Measurements from ENCODE around the gene TMEM255B.
A peak's percentile ranks its signal among the peaks of the same experiment; 100 is the strongest.
"Not testable (repeated sequence)": the region's sequence is repeated elsewhere in the genome, so short reads cannot be mapped to it uniquely, and the experiment has no call there.

TMEM255B gene

DNA sequence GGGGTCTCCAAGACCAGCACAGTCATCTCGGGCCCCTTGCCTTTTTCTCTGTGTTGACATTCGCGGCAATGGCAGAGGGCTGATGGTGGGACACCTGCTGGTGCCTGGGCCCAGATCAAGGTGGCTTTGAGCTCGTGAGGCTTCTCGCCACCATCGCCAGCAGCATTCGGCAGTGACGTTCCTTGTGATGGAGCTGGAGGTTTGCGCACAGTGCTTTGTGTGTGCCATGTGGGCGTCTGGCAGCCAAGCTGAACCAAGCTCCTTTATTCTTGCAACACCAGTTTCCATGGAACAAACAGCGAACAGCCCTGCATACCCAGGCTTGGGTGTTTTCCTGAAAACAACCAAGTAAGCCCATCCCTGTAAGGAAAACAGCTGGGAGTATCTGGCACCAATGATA, 9.1 kb upstream of the TMEM255B start:
- no peak for DNase-seq

DNA sequence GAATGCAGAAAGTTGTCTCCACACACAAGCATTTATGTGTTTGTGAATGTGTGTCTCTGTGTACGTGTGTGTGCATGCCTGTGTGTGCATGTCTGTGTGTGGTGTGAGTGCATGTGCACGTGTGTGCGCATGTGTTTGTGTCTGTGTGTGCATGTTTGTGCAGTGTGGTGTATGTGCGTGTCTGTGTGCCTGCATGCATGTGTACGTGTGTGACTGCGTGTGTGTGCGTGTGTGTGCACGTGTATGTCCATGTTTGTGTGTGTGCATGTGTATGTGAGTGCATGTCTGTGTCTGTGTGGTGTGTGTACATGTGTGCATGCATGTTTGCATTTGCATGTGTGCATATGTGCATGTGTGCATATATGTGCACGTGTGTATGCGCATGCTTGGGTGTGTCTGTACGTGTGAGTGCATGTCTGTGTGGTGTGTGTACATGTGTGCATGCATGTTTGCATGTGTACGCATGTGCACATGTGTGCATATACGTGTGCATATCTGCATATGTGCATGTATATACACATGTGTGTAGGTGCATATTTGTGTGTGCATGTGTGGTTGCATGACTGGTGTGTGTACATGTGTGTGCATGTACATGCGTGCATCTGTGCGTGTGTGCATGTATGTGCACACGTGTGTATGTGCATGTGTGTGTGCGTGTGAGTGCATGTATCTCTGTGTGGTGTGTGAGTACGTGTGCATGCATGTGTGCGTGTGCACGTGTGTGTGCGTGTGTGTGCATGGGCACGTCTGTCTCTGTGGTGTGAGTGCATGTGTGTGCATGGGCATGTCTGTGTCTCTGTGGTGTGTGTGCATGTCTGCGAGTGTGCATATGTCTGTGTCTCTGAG, 8.2 kb upstream of the TMEM255B start:
- no peak for DNase-seq

DNA sequence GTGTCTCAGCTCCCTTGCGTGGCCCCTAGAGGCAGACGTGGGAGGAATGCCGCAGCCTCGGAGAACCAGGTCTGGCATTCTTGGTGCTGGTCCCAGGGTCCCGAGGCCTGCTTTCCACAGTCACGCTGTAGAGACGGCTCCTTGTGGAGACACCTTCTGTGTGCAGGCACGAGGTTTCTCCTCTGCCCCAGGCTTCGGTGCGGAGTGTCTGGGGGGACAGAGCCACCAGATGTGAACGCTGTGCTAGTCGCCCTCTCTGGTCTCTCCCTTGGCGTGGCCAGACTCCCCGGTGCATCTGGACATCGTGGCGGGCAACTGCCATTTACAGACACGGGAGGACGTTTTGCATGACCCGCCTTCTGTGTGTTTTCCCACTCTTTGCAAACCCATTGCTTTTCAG, 7.5 kb upstream of the TMEM255B start:
- DNase-seq = no peak

DNA sequence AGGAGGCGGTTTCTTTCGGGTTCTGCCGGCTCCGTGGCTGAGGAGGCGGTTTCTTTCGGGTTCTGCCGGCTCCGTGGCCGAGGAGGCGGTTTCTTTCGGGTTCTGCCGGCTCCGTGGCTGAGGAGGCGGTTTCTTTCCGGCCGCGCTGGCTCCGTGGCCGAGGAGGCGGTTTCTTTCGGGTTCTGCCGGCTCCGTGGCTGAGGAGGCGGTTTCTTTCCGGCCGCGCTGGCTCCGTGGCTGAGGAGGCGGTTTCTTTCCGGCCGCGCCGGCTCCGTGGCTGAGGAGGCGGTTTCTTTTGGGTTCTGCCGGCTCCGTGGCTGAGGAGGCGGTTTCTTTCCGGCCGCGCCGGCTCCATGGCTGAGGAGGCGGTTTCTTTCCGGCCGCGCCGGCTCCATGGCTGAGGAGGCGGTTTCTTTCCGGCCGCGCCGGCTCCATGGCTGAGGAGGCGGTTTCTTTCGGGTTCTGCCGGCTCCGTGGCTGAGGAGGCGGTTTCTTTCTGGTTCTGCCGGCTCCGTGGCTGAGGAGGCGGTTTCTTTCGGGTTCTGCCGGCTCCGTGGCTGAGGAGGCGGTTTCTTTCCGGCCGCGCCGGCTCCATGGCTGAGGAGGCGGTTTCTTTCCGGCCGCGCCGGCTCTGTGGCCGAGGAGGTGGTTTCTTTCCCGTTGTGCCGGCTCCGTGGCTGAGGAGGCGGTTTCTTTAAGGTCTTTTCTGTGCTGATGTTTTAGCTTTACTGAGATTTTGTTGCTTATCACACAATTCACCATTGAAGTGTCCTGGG, 6.6 kb upstream of the TMEM255B start:
- DNase-seq = not testable (repeated sequence)

DNA sequence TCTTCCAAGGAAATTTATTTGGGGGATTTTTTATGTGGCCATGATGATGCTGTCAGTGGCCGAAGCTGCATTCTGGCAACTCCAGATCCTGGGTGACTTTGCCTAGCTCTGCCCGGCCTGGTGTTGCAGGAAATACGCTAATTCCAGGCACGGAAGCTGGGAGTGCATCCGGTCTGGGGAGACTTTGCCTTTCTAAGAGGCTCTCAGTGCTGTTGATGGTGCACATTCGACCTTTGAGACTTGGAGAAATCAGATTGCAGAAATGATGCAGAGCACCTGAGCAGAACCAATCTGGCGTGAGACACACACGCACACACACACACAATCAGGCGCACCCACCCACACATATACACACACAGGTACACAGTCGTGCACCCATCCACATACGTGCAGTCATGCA, 5.9 kb upstream of the TMEM255B start:
- no peak for DNase-seq

DNA sequence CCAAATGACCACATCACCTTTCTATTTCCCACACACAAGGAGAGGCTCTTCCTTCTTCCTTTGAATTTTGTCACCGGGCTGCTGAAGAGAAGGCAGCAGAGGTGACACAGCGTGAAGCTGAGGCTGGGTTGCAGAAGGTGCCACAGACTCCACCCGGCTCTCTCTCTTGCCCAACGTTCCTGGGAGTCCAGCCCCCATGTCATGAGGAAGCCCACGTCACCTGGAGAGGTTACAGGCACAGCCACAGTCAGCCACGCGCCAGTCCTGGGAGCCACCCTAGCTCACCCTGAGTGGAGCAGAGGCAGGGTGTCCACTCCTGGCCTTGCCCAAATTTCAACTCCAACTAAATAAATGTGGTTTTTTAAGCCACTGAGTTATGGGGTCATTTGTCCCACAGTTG, 4.8 kb upstream of the TMEM255B start:
- no peak for DNase-seq

DNA sequence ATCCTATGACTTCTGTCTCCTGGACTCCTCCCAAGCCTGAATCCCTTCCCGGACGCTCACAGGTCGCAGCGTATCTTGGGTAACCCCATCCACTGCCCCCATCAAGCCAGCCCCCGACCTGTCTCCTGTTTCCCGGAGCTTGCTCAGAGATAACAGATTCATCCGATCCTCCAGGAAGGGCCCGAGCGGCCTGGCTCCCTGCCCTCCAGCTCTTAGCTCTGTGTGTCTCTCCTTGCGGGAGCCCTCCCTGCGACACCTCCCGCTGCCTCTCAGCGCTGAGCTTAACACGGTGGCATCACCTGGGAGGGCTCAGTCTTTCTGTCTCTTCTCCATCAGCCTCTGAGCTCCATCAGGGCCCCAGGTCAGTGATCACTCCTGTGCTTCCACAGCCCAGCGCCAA, 4.3 kb upstream of the TMEM255B start:
- no peak for DNase-seq

DNA sequence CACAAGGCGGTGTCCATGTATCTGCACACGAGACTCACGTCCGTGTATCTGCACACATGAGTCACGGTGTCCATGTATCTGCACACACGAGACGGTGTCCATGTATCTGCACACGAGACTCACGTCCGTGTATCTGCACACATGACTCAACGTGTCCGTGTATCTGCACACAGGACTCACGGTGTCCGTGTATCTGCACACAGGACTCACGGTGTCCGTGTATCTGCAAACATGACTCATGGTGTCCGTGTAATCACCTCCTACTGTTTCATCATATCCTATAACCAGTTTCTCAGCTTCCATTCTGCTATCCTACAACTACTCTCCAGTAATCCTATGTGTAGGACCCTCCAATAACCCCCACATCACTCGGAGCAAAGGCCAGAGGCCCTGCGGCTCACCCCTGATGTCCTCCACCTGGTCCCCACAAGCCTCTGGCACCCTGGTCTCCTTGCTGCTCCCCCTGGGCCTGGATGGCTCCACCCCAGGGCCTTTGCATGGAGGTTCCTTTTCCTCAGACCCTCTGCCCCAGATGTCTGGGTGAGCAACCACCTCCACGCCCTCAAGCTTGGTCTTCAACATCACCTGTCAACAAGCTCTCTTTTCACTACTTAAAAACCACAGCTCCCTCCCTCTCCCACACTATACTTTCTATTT, 2.5 kb upstream of the TMEM255B start:
- DNase-seq = no peak

DNA sequence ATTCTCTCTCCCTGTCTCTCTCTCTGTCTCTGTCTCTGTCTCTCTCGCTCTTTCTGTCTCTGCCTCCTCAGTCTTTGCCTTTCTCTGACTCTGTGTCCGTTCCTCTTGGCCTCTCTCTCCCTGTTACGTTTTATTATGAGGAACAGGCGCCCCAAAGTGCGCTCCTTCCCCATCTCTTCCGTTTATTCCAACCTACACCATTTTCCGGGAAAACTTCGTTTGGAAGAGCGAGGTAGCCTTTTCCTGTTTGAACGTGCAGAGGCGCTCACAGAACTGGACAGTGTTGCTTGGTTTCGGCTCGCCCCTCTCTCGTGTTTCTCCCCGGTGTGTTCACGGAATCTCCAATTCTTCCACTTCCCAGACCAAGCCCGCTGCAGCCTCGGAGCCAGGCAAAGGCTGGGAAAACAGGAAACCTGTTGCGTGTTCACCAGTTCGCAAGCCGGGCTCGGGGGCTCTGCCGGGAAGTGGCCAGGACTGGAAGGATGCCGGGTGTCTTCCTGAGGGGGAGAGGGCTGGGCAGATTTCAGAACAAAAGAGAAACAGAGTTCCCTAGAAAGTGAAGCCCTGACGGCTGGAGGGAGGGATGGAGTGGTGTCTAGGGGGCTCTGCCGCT, 605 bp downstream of the TMEM255B start:
- peak in 1 of 3 donors; percentile 13 for DNase-seq

DNA sequence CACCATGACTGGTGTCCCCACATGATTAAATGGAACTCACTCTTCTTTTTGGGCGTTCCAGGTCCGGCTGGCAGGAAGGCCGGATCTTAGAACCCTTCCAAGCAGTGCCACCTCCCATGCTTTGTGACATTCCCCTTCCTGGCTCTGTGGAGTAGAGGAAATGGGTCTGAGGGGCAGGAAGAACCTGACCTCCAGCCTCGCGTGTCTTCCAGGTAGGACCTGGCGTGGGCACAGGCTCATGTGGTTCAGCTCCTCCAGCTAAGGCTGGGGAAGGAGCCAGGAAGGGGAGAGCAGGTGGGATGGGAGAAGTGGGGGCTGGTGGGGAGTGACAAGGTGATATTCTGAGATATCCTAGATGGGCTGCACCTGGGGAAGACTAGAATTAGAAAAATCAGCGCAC, 2.1 kb downstream of the TMEM255B start:
- DNase-seq = no peak

DNA sequence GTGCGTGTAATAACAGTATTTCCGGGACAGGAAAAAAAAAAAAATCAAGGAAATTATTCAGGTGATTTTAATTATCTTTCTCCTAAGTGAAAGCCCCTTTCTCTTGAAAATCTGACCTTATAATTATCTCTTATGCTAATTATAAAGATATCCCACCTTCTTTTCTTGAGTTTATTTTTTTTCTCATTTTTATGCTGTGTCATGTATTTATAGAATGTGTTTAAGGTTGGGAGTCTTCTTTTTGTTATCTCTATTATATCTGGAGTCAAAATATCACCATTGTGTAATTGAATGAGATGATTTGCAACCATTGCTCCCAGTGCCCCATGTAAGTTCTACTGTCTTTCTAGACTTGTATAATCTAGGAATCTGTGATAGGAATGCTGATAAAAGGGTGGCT, 3.0 kb downstream of the TMEM255B start:
- DNase-seq = no peak

DNA sequence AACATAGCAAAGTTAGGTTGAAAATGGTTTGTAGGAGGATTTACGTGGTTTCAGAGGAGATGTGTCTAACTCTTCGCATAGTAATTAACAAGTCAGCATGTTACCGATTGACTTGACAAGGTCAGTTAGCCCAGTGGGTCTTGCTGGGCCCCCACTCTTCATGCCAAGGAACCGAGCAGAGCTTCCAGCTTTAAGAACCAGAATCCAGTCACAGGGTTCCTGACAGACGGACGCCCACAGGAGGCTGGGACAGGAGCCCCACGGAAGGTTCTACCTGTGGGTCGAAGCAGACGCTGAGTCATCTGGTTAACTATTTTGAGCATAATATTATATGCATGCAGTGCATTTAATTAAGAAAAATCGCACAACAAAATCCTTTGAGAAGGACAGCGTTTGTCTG, 3.5 kb downstream of the TMEM255B start:
- DNase-seq = no peak

DNA sequence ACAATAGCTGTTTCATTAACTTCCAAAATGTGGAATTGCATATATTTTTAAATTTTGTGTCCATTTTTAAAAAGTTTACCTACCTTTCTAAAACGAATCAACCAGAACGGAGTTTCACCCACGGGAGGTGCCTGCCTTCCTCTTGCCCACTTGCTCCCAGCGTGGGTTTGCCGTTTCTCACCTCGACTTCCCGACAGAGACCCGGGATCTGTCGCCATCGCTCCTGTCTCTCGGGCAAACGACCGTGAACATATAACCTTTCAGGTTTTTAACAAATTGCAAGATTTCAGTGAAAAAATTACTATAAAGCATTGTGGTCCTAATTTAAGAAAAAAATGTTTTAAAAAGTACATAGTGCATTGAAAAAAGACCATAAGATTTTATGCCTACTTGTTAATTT, 4.2 kb downstream of the TMEM255B start:
- DNase-seq = no peak

DNA sequence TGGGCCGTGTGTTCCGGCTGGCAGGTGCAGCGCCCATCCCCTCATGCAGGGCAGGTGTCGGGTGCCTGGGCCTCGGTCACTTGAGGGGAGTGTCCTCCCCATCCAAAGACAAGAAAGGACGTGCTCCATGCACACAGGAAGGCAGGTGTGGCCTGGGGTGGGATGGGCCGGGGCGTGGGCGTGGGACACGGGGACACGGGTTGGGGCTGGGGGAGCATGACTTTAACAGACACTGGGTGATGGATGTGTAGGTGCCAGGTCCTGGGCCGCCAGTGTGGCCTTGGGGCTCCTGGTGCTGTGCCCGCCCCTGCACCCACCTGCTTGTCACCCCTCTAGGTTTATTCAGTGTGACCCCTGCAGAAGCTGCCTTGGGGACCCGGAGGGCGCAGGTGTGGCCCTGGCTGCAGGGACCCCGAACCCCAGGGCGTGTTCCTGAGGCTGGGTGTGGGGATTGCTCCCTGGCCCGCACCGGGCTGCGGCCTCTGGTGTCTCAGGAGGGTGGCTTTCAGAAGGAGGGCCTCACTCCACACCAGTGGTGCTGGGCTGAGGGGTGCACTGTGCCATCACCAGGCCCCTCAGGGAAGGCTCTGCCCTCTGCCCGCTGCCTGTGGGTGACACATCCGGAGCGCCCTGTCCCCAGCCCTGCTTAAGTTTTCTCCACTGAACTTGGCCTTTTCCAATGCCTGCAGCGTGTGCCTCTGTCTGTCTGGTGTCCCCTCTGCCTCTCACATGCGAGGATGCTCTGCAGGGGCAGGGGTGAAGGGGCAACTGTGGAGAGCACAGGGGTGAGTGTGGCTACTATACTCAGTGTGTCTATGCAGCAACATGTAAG, 5.2 kb downstream of the TMEM255B start:
- DNase-seq = no peak

DNA sequence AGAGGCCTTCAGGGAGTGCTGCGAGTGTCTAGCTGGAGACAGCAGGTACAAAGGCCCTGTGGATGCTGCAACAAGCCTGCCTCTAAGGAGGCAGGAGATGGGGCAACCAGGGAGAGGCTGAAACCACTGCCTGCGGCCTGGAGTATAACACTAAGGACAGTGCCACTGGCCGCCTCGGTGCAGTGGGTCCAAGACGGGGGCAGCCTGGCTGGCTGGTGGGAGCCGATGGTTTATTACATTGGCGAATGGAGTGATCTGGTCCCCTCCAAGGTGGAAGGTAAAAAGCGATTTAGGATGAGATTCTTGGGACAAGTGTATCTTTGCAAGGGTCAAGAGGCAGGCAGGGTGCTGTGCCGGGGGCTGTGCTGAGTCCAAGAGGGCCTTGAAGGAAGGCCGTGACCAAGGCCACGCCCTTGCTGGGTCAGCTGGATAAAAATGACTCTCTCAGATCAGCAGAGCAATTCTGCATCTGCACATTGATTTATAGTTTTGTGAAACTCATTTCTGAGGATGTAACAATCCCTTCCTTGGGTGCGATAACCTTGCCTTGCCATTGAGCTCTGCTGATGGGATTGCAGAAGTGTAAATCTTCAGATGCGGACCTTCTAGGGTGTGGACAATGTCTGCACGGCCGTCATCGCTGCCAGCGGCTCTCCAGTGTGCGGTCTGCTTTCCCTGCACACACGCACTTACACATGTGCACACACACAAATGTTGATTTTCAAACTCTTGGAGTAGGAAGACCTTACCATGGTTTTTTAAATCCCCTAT, 6.0 kb downstream of the TMEM255B start:
- DNase-seq = no peak

DNA sequence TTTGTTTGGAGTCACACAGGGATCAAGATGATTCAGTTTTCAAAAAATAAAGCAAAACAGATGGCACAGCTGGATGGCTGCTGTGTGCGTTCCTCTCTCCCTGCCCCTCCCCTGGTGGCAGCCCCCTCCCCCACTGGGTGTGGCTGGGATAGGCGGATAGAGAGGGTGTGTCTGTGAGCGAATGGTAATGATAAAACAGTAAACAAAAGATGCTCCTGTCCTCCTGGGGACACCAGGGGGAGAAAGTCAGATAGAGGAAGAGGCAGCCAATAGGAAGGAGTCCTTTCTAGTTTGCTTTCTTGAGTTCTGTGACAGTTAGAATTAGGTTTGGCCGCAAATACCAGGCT, 6.5 kb downstream of the TMEM255B start:
- DNase-seq = no peak

DNA sequence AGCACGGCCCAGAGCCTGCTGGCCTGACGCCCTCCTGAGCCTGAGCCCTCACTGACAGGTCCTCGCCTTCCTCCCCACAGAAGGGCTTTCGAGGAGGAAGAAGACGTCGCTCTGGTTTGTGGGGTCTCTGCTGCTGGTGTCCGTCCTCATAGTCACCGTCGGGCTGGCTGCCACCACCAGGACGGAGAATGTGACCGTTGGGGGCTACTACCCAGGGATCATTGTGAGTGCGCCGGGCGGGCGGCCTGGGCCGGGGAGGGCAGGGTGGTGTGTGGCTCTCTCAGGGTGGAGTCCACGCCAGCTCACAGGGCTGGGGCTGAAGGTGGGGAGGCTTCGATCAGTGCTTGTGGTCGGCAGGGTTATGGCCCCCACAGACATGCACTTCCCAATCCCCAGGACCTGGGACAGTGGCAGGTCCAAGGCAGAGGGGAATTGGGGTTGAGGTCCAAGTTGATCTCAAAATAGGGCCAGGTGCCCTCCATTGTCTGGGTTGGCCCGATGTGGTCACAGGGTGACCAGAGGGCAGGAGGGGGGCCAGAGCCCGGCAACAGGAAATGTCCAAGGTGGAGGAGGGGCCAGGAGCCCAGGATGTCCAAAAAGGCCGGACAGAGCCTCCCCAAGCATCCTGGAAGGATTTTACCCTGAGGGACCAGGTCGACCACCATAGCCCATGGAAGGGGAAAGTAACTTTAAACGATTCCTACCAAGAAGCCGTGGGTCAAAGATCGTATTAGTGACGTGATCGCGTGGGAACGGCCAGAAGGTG, 7.2 kb downstream of the TMEM255B start:
- no peak for DNase-seq

DNA sequence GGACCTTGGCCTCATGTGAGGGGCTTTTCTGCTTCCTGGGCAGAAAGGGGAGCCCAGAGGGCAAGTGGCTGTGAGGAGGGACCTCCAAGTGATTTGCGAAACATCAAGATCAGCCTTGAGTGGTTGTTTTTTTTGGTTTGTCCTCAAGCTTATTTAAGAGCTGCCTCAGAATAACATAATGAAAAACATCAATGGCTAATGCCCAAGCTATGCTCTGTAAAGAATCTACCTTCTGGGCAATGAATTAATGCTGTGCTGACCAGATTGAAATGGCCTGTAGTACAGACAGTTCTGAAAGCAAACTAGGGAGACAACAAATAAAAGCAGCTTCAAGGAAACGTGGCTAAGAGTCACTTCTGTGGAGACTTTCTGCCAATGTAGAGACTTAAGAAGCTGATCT, 8.3 kb downstream of the TMEM255B start:
- no peak for DNase-seq

DNA sequence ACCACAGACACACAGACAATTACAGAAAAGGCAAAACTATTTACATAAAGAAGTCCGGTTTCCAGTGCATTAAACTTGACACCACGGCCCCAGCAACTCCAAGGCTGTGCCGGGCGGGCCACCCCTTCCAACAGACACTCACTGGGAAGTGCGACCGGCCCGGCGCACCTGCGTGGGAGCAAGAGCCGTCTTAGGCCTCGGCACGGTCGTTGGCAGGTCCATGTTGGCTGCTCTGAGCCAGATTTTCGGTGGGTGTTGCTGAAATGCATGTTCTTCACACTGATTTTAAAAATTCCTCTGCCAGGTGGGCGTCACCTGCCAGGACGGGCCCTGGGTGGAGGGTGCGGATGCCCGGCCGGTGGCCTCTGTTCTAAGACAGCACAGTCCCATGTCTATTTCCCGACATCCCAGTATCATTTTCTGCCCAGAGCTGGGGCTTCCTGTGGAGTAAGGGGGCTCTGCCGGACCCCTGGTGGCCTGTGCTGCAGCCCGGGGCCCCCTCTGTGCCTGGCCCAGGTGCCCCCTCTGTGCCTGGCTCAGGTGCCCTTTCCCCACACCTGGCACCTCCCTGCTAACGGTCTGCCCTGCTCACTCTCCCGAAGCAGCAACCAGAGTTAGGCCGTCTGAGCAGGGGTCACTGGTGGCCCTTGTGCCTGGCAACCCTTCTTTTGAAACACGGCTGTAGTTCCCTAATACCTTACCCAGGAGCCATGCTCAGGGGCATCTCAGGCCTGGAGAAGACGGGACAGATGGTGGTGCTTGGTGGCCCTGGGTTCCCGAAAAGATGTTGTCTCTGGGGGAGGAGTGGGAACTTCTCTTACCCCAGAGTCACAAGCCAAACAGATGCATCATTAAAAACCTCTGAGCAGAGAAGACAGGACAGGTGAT, 9.2 kb downstream of the TMEM255B start:
- no peak for DNase-seq

DNA sequence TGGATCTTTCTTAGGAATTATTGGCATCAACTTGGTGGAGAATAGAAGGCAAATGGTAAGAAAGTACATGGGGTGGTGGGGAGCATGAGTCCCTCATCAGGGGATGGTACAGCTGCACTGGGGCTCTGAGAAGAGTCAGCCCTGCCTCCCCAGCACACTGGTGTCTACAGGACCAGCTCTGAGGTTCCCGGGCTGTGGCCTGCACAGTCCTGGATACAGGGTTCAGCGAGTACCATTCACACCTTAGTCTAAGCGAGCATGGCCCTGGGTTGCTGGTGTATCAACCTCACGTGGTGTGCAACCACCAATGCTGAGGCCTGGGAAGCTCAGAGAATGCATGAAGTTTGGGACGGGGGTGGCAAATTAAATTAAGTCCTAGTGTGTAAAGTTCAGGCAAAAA, 10.1 kb downstream of the TMEM255B start:
- no peak for DNase-seq
